ENCODE measurements around the gene DCHS2. TPM values are rescaled to one million over a fixed set of nuclear protein-coding genes. Genes with fewer than 3 reads are reported as not detected.

Gene DCHS2
- polyA plus RNA-seq, 10 donors = 6.4 to 20.4 (median 8.6) TPM

GRCh38 chr4:154317201-154317999, 174.2 kb downstream of the DCHS2 start:
- no peak for DNase-seq

- no peak for DNase-seq
Observed at GRCh38 chr4:154315741-154316140, 175.9 kb downstream of the DCHS2 start.

DNA sequence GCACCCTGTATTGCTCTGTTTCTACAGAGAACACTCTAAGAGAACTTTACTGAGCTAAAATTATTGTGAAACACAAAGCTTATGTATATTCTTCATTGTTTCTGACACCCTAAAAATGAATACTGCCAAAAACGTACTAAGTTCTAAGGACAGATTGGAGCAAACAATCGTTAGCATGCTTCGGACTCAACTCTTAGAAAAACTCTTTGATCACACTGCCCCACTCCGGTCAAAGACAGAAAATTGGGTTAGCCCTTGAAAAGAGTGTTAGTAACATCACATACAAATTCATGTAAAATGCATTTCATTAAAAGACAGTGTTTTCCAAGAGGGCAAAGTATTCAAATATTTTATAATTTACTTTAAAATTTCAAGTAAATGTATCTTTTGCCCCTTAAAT, 177.4 kb downstream of the DCHS2 start:
- DNase-seq = peak; percentile 43 to 74 (median 44)

GRCh38 chr4:154313004-154313585, 178.5 kb downstream of the DCHS2 start:
- DNase-seq = no peak

DNA sequence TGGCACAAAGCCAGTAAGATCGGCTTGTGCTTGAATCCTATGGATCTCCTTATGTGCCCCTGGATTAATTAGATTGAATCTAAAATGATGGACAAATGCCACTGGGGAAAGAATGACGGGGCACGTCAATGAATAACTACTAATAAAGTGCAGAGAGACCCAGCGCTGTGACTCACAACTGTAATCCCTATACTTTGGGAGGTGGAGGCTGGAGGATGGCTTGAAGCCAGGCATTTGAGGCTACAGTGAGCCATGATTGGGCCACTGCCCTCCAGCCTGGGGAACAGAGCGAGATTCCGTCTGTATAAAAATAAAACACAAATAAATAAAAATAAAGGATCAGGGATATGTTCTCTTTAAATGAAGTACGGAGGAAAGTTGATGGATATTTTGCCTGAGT, 179.4 kb downstream of the DCHS2 start:
- no peak for DNase-seq

DNA sequence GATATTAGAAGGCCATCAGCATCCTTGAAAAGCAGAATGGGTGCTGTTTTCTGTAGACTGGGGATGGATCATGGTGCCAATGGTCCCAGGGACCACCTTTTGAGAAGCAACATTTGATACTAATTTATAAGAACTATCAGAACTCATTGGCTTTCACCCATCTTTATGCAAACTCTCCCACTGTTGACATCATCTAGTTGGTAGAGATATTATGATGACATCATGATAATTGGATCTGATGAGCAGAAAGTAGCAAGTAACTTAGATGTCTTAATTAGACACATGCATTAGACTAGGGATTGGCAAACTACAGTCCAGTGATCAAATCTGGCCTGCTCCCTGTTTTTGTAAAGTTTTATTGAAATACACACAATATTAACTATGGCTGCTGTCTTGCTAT, 181.0 kb downstream of the DCHS2 start:
- DNase-seq = no peak

GRCh38 chr4:154308207-154308606, 183.4 kb downstream of the DCHS2 start:
- no peak for DNase-seq

GRCh38 chr4:154307451-154307850, 184.1 kb downstream of the DCHS2 start:
- no peak for DNase-seq

GRCh38 chr4:154305616-154306015, 186.0 kb downstream of the DCHS2 start:
- no peak for DNase-seq

DNA sequence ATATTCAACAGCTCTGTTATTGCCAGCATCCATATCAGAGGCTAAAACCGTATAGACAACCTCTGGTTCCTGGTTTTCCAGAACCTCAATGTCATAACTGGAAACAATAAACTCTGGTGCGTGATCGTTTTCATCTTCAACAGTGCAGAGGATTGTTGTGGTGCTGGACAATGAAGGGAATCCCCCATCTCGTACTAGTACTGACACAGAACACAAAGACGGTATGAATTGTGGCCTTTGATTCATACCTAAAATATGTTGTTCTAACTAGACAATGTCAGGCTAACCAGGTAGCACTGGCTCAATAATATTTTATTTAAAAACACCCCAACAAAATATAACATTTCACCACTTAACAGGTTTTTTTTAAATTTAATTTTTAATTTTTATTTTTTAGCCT, 186.9 kb downstream of the DCHS2 start:
- DNase-seq = no peak

DNA sequence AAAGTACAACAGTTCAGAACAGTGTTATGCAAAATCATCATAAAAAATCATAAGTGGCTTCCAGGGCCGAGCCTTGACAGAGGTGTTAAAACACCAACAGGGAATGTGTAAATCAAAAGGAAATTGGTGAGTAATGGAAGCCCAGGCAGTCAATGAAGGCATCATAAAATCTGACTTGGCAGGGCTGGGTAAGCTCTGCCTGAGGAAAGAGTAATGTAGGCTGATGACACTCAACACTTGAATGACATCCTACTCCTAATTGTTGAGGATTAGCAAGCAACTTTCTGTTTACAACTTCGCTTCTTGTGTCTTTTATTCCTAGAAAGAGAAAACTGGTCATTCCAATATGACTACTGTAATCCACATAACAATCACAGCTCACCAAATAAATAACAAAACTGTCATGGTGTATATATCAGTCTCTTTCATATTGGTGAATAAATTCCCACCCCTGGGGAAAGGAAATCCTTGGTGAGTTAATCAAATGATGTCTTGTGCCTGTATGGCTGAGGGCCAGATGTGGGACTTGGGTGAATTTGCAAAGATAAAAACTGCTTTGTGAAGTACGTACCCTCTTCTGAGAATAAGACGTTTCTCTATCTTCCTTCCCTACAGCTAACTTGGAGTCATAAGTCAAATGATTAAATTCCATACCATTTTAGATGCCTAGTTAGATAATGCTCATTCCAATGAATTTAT, 196.8 kb downstream of the DCHS2 start:
- DNase-seq = no peak

- no peak for DNase-seq
Observed at GRCh38 chr4:154293427-154293826, 198.2 kb downstream of the DCHS2 start.

DNA sequence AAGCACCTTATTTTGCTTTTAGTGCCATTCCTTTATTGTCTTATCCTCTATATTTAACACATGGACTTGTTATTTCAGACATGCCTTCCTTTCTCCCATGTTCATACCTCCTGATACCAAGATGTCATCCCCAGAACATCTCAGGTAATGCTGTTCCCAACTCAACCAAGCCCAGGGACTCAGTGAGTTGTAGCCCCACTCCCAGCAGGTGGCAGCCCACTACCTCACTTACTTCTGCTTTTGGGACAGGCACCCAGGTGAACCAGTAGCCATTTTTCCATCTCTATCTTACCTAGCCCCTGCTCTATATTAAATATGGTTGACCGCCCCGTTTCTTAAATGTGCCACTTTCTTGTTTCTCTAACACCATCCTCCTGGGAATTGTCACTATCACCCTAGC, 199.0 kb downstream of the DCHS2 start:
- DNase-seq = no peak

DNA sequence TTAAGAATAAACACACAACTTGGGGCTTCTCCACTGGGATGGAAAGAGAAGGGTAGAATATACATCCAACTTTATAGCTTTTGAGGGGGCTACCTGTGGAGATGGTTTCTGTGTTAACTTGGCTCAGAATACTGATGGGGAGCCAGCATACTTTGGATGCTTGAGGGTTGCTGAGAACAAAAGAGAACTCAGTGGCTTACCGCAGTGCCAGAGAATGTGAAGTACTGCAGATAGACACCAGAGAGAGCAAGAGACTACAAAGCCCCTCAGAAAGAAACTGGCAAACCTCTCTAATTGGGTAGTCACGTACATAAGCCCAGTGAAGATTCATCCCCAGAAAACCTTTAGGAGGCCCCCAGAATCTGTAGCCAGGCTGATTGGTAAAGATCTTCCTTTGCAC, 214.4 kb downstream of the DCHS2 start:
- no peak for DNase-seq

DNA sequence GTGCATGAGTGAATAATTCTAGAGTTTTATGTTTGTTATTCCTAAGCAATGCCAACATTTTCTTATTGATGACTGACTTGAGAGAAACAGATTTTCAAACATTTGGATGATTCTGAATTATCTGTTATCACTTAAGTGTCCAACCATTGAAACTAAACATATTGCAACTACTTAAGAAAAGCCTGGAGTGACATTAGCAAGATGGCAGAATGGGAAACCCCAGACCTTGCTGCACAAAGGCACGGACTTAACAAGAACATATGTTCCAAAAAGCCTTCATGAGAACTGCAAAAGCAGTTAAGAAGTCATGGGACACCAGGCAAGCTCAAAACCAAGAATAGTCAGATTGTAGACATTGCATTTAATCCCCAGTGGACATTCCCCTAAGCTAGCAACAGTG, 215.1 kb downstream of the DCHS2 start:
- no peak for DNase-seq

DNA sequence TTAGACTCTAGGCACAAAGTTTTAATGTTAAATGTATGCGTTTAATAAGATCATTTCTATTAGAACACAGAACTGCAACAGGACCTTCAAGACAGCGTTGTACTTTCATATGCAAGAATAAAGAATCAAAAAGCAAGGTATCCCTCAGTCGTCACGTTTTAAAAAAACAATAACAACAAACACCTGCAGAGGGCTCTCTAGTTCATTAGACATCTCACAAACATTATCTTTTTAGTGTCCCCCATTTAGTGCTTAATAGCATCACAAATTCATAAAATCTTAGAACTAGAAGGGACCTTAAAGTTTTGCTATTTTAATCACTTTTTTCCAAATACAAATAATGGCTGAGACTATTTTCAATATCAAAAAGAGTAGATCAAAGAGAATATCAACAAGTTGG, 236.6 kb downstream of the DCHS2 start:
- DNase-seq = no peak

GRCh38 chr4:154234576-154234975, 257.0 kb downstream of the DCHS2 start:
- no peak for DNase-seq

GRCh38 chr4:154231806-154232478, 259.7 kb downstream of the DCHS2 start:
- DNase-seq = peak; percentile 7 to 52 (median 27)

GRCh38 chr4:154230723-154231122, 260.9 kb downstream of the DCHS2 start:
- no peak for DNase-seq

- no peak for DNase-seq
Observed at GRCh38 chr4:154230091-154230490, 261.5 kb downstream of the DCHS2 start.

- no peak for DNase-seq
Observed at GRCh38 chr4:154222875-154223274, 268.7 kb downstream of the DCHS2 start.

DNA sequence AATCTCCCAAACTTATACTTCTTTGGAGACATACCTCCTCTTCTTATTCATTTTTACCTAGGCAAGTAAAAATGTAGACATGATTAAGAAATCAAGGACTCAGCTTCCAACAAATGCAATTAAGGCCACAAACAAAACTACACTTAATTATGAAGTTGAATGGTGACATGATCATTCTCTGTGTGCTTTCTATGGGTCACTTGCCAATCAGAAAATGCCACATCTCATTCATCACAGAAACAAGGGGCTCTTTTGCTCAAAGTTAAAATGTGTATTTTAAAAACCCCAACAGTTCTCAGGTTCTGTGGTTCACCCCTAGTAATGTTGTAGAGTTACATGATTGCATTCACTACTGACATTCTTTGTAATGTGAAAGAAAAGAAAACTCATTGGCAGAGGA, 273.5 kb downstream of the DCHS2 start:
- no peak for DNase-seq

Measured in muscle of back (tissue), 11 donors.